IPS DF 6.9 (cell line): ENCODE measurements around the gene CPEB3.

Experiments used
- DNase-seq: peaks from one replicate; pipeline ENCODE4 v3.0.0-alpha.2; 2013; ENCODE audit warnings: low read depth, low spot score
- H3K27ac ChIP-seq: one replicate; pipeline ENCODE4 v1.5.1; 2013; ENCODE audit warnings: low read length, control low read depth
- H3K27me3 ChIP-seq: 2 replicates; pipeline ENCODE4 v1.6.1; 2013; ENCODE audit warnings: mild to moderate bottlenecking, low read length; ENCODE audit not compliant: control insufficient read depth, insufficient read depth
- H3K36me3 ChIP-seq: 2 replicates; pipeline ENCODE4 v1.6.1; 2013; ENCODE audit warnings: low read length; ENCODE audit not compliant: control insufficient read depth, insufficient read depth
- H3K4me1 ChIP-seq: 2 replicates; pipeline ENCODE4 v1.6.1; 2013; ENCODE audit warnings: low read length; ENCODE audit not compliant: control insufficient read depth, insufficient read depth
- H3K4me3 ChIP-seq: 2 replicates; pipeline ENCODE4 v1.5.1; 2013; ENCODE audit warnings: mild to moderate bottlenecking, low read length
- H3K9me3 ChIP-seq: 2 replicates; pipeline ENCODE4 v1.6.1; 2013; ENCODE audit warnings: low read length, inconsistent platforms; ENCODE audit not compliant: control insufficient read depth, insufficient read depth
- WGBS: extraction: QIAGEN DNeasy Blood & Tissue Kit; methylation state at CpG from one replicate; pipeline ENCODE4 v1.1.7; 2013; ENCODE audit warnings: mixed read lengths, missing lambda C conversion rate; ENCODE audit not compliant: insufficient read length, insufficient coverage; 5-methylcytosine and 5-hydroxymethylcytosine counted together

The CPEB3 gene

DNA sequence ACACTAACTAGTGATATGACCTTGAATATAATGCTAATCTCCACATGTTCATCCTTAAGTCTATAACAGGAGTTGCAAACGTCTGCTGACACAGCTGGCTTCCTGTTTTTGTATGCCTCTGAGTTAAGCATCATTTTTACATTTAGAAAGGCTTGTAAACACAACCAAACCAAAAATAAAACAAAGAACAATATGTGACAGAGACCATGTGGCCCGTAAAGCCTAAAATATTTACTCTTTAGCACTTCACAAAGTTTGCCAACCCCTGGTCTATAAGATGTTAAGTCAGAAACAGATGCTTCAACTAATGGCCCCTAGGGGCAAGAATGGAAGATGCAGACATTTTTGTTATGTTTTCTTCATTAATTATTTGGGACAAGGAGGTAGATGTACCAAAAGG lies 109.3 kb downstream of the CPEB3 start:
- H3K36me3 ChIP-seq = no peaks in the 10 kb centered on the region
- WGBS = no CpG with 5 or more reads among the region's 2 CpGs
- H3K4me1 ChIP-seq = no peaks in the 10 kb centered on the region
- H3K4me3 ChIP-seq = no peak overlapping the region
- no peak overlapping the region for H3K27ac ChIP-seq
- H3K9me3 ChIP-seq = no peaks in the 10 kb centered on the region
- no peak for DNase-seq
- no peaks in the 10 kb centered on the region for H3K27me3 ChIP-seq

GRCh38 chr10:92180399-92180798 lies 110.5 kb downstream of the CPEB3 start:
- H3K27me3 ChIP-seq = no peaks in the 10 kb centered on the region
- DNase-seq = no peak
- H3K9me3 ChIP-seq = no peaks in the 10 kb centered on the region
- H3K4me1 ChIP-seq = no peaks in the 10 kb centered on the region
- WGBS = no CpG with 5 or more reads among the region's 1 CpG
- H3K36me3 ChIP-seq = no peaks in the 10 kb centered on the region
- no peak overlapping the region for H3K4me3 ChIP-seq
- no peak overlapping the region for H3K27ac ChIP-seq

DNA sequence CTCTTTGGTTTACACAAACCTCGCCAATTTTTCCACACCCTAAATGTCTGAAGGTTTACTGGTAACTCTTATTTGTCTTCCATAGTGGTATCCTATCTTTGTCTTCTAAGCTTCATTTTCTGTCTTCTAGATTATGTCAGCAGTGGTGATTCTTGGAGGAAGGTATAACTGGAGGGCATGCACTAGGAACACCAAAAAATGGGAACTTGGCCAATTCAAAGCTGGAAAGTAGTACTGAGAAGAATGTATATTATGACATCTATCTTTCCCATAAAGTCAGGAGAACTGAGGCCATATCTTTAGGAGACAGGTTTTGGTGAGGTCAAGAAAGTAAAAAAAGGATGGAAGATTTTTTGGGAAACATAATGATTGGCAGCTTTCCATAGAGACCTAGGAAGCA lies 113.3 kb downstream of the CPEB3 start:
- Histone ChIP-seq H3K4me1 (no peaks in the 10 kb centered on the region), H3K4me3 (no peak overlapping the region), H3K27me3 (no peaks in the 10 kb centered on the region), H3K9me3 (no peaks in the 10 kb centered on the region), H3K36me3 (no peaks in the 10 kb centered on the region), H3K27ac (no peak overlapping the region)
- DNase-seq = no peak
- no CpG with 5 or more reads among the region's 1 CpG for WGBS

- no peak overlapping the region for H3K27ac ChIP-seq
- no peaks in the 10 kb centered on the region for H3K36me3 ChIP-seq
- no peaks in the 10 kb centered on the region for H3K4me1 ChIP-seq
- no peaks in the 10 kb centered on the region for H3K9me3 ChIP-seq
- no peak for DNase-seq
- WGBS = no CpG with 5 or more reads among the region's 5 CpGs
- no peak overlapping the region for H3K4me3 ChIP-seq
- H3K27me3 ChIP-seq = no peaks in the 10 kb centered on the region
Observed at GRCh38 chr10:92175164-92175563, 115.7 kb downstream of the CPEB3 start.

- Histone ChIP-seq H3K9me3 (no peaks in the 10 kb centered on the region), H3K27me3 (no peaks in the 10 kb centered on the region), H3K36me3 (no peaks in the 10 kb centered on the region), H3K4me1 (no peaks in the 10 kb centered on the region), H3K27ac (no peak overlapping the region), H3K4me3 (no peak overlapping the region)
- no peak for DNase-seq
Observed at GRCh38 chr10:92173996-92174395, 116.9 kb downstream of the CPEB3 start.

DNA sequence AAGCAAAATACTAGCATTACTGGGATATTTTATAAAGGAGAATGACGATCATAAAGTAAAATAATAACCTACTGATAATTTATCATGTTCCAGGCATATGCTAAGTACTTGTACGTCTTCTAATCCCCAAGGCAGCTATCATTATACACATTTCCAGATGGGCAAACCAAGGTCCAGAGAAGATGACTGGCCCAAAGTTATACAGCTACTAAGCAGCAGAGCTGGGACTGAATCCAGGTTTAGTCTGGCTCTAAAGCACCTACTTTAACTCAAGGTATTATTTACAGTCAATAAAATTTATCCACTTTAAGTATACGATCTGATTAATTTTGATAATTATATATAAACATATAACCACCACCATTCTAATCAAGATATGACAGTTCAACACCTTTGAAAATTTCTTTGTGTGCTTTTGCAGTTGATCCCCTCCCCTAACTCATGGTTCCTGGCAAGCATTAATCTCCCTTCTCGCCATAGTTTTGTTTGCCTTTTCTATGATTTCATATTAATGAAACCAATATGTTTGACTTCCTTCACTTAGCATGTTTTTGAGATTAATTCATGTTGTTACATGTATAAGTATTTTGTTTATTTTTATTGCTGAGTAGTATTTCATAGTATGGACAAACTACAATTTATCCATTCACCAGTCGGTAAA lies 126.7 kb downstream of the CPEB3 start:
- H3K4me1 ChIP-seq = no peaks in the 10 kb centered on the region
- H3K27me3 ChIP-seq = no peaks in the 10 kb centered on the region
- no peak for DNase-seq
- H3K36me3 ChIP-seq = no peaks in the 10 kb centered on the region
- WGBS = no CpG with 5 or more reads among the region's 5 CpGs
- no peak overlapping the region for H3K4me3 ChIP-seq
- no peaks in the 10 kb centered on the region for H3K9me3 ChIP-seq
- no peak overlapping the region for H3K27ac ChIP-seq

GRCh38 chr10:92162541-92162940 lies 128.3 kb downstream of the CPEB3 start:
- Histone ChIP-seq H3K27me3 (no peaks in the 10 kb centered on the region), H3K4me1 (no peaks in the 10 kb centered on the region), H3K4me3 (no peak overlapping the region), H3K9me3 (no peaks in the 10 kb centered on the region), H3K36me3 (no peaks in the 10 kb centered on the region), H3K27ac (no peak overlapping the region)
- no CpG with 5 or more reads among the region's 2 CpGs for WGBS
- DNase-seq = no peak

GRCh38 chr10:92156874-92157773 lies 133.8 kb downstream of the CPEB3 start:
- Histone ChIP-seq H3K4me1 (no peaks in the 10 kb centered on the region), H3K27me3 (no peaks in the 10 kb centered on the region), H3K9me3 (no peaks in the 10 kb centered on the region), H3K36me3 (no peaks in the 10 kb centered on the region), H3K4me3 (no peak overlapping the region), H3K27ac (no peak overlapping the region)
- no peak for DNase-seq
- WGBS = no CpG with 5 or more reads among the region's 8 CpGs

GRCh38 chr10:92150823-92151222 lies 140.1 kb downstream of the CPEB3 start:
- H3K36me3 ChIP-seq = no peaks in the 10 kb centered on the region
- no peak overlapping the region for H3K4me3 ChIP-seq
- no peaks in the 10 kb centered on the region for H3K4me1 ChIP-seq
- no peak overlapping the region for H3K27ac ChIP-seq
- DNase-seq = no peak
- no peaks in the 10 kb centered on the region for H3K27me3 ChIP-seq
- H3K9me3 ChIP-seq = no peaks in the 10 kb centered on the region

- Histone ChIP-seq H3K9me3 (no peaks in the 10 kb centered on the region), H3K27me3 (no peaks in the 10 kb centered on the region), H3K4me1 (no peaks in the 10 kb centered on the region), H3K36me3 (no peaks in the 10 kb centered on the region), H3K4me3 (no peak overlapping the region), H3K27ac (no peak overlapping the region)
- no CpG with 5 or more reads among the region's 1 CpG for WGBS
- no peak for DNase-seq
Observed at GRCh38 chr10:92149261-92149660, 141.6 kb downstream of the CPEB3 start.

DNA sequence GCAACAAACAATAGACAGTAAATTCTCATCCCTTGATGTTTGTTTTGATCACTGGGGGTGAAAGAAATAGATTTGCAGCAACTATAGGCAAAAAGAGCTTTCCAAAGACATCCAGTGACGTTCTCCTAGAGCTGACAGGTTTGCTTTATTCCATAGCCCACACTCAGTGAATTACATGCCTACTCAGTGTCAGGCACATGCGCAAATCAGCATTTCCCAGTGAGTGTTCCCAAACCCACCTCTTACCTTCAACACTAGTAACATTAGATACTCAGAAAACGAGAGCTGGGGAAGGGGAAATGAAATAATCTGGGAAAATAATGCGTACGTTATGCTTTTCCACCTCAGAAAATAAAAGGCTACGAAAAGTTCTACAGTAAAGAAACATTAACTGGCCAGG lies 144.1 kb downstream of the CPEB3 start:
- DNase-seq = no peak
- Histone ChIP-seq H3K4me1 (no peaks in the 10 kb centered on the region), H3K27ac (no peak overlapping the region), H3K9me3 (no peaks in the 10 kb centered on the region), H3K27me3 (no peaks in the 10 kb centered on the region), H3K4me3 (no peak overlapping the region), H3K36me3 (no peaks in the 10 kb centered on the region)
- no CpG with 5 or more reads among the region's 6 CpGs for WGBS
